Stimulated activated naive CD8-positive, alpha-beta T cell treated with anti-CD3 and anti-CD28 coated beads, Interleukin-15, Interleukin-2, amounts not matched to agents 100 ng/mL and 50 ng/mL, for 24 hours (primary cell): ENCODE measurements around the gene ICOSLG.

ENCODE experiments used
- H3K27ac Mint-ChIP-seq: one replicate; pipeline ENCODE4 v1.8.0; 2021; ENCODE audit warnings: mild to moderate bottlenecking, mixed read lengths
- H3K27me3 Mint-ChIP-seq: one replicate; pipeline ENCODE4 v1.8.0; 2021; ENCODE audit warnings: mixed read lengths
- H3K36me3 Mint-ChIP-seq: one replicate; pipeline ENCODE4 v1.8.0; 2021; ENCODE audit warnings: low read depth, mixed read lengths
- H3K4me1 Mint-ChIP-seq: one replicate; pipeline ENCODE4 v1.8.0; 2021; ENCODE audit warnings: low read depth, mixed read lengths
- H3K4me3 Mint-ChIP-seq: one replicate; pipeline ENCODE4 v1.8.0; 2021; ENCODE audit warnings: mild to moderate bottlenecking, mixed read lengths
- H3K9me3 Mint-ChIP-seq: one replicate; pipeline ENCODE4 v1.8.0; 2021; ENCODE audit warnings: mixed read lengths

ICOSLG gene

DNA sequence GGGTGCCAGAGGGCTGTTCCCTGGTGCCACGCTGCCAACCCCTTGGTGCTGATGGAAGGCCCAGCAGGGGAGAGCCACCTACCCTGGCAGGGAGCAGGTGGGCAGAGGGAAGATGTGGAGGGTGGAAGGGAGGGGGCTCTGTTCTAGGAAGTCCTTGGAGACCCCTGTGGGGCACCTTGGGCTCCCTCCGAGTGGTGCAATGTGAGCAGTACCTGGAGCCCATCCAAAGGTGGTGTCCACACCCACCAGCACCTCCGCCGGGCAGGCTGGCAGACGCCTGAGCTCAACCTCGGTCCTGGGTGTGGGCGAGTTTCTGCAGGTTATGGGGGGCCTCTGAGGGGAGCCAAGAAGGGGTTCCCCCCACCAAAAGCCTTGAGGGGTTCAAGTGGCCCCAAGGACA, 32.3 kb upstream of the ICOSLG start:
- H3K27me3 Mint-ChIP-seq, result no peaks in the 10 kb centered on the region
- no peak overlapping the region for H3K27ac Mint-ChIP-seq
- no peaks in the 10 kb centered on the region for H3K4me1 Mint-ChIP-seq
- H3K4me3 Mint-ChIP-seq, result no peak overlapping the region
- no peaks in the 10 kb centered on the region for H3K36me3 Mint-ChIP-seq
- no peaks in the 10 kb centered on the region for H3K9me3 Mint-ChIP-seq

DNA sequence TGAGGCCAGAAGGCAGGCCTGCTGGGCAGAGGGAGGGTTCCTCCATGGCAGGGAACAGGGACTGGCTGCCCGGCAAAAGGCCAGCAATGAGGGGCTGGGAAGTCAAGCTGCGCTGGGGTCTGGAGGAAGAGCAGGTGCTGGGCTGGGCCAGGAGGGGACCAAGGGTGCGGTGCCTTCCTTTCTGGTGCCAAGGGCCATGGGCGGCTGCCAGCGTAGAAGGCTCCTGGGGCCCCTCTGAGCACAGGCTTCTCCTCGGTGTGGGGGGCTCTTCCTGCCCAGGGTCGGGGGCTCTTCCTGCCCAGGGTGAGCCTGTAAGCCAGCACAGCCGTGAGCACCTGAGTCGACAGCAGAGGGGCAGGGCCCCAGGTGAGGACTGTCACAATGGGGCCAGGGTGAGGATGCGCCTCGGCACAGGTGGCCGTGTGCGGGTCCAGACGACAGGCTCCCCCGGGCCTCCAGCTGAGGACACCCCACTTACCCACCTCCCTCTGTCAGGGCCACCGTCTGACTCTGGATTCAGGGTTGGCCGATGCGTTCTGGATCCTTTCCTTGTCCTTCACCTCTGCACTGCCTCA, 31.6 kb upstream of the ICOSLG start:
- H3K9me3 Mint-ChIP-seq, result no peaks in the 10 kb centered on the region
- no peak overlapping the region for H3K4me3 Mint-ChIP-seq
- no peaks in the 10 kb centered on the region for H3K27me3 Mint-ChIP-seq
- no peak overlapping the region for H3K27ac Mint-ChIP-seq
- no peaks in the 10 kb centered on the region for H3K4me1 Mint-ChIP-seq
- no peaks in the 10 kb centered on the region for H3K36me3 Mint-ChIP-seq

- no peaks in the 10 kb centered on the region for H3K4me1 Mint-ChIP-seq
- no peaks in the 10 kb centered on the region for H3K36me3 Mint-ChIP-seq
- no peaks in the 10 kb centered on the region for H3K27me3 Mint-ChIP-seq
- H3K27ac Mint-ChIP-seq, result no peak overlapping the region
- H3K9me3 Mint-ChIP-seq, result no peaks in the 10 kb centered on the region
- H3K4me3 Mint-ChIP-seq, result no peak overlapping the region
Measured at GRCh38 chr21:44271558-44272283, 31.0 kb upstream of the ICOSLG start.

DNA sequence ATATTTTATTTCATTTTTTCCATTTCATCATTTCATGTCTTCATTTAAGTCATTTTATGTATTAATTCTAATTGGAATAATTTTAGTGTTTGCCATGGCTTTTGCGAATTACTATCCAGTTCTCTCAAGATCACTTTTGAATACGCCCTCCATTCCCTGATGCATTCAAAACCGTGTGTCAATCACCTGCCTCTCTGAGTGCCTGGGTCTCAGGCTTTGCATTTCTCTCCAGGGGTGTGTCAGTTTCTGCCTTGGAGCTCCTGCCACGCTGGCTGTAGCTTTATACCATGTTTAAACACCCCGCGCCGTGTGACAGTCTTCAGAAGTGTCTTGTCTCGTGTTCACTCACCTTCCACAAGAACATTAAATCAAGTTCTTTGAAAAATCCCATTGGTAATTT, 28.3 kb upstream of the ICOSLG start:
- Mint-ChIP-seq H3K9me3 (no peaks in the 10 kb centered on the region), H3K36me3 (no peaks in the 10 kb centered on the region)

GRCh38 chr21:44267655-44268142, 27.0 kb upstream of the ICOSLG start:
- Mint-ChIP-seq H3K9me3 (no peaks in the 10 kb centered on the region), H3K27ac (no peak overlapping the region), H3K27me3 (no peaks in the 10 kb centered on the region), H3K36me3 (no peaks in the 10 kb centered on the region), H3K4me1 (no peaks in the 10 kb centered on the region), H3K4me3 (no peak overlapping the region)

More for the DNA sequence above, 28.3 kb upstream of the ICOSLG start:
- H3K27me3 Mint-ChIP-seq, result no peaks in the 10 kb centered on the region
- H3K27ac Mint-ChIP-seq, result no peak overlapping the region
- no peak overlapping the region for H3K4me3 Mint-ChIP-seq
- no peaks in the 10 kb centered on the region for H3K4me1 Mint-ChIP-seq

GRCh38 chr21:44265734-44266270, 25.1 kb upstream of the ICOSLG start:
- H3K27ac Mint-ChIP-seq, result no peak overlapping the region
- no peak overlapping the region for H3K4me3 Mint-ChIP-seq
- H3K27me3 Mint-ChIP-seq, result no peaks in the 10 kb centered on the region
- H3K9me3 Mint-ChIP-seq, result no peaks in the 10 kb centered on the region
- H3K36me3 Mint-ChIP-seq, result no peaks in the 10 kb centered on the region
- H3K4me1 Mint-ChIP-seq, result no peaks in the 10 kb centered on the region

GRCh38 chr21:44263768-44264167, 23.0 kb upstream of the ICOSLG start:
- Mint-ChIP-seq H3K27me3 (no peaks in the 10 kb centered on the region), H3K9me3 (no peaks in the 10 kb centered on the region), H3K4me3 (no peak overlapping the region), H3K4me1 (no peaks in the 10 kb centered on the region), H3K36me3 (no peaks in the 10 kb centered on the region), H3K27ac (no peak overlapping the region)

- Mint-ChIP-seq H3K9me3 (no peaks in the 10 kb centered on the region), H3K4me3 (no peak overlapping the region), H3K27ac (no peak overlapping the region), H3K4me1 (no peaks in the 10 kb centered on the region), H3K27me3 (no peaks in the 10 kb centered on the region), H3K36me3 (no peaks in the 10 kb centered on the region)
Measured at GRCh38 chr21:44263221-44263760, 22.5 kb upstream of the ICOSLG start.

- no peaks in the 10 kb centered on the region for H3K9me3 Mint-ChIP-seq
Measured at GRCh38 chr21:44262338-44263056, 21.8 kb upstream of the ICOSLG start.

DNA sequence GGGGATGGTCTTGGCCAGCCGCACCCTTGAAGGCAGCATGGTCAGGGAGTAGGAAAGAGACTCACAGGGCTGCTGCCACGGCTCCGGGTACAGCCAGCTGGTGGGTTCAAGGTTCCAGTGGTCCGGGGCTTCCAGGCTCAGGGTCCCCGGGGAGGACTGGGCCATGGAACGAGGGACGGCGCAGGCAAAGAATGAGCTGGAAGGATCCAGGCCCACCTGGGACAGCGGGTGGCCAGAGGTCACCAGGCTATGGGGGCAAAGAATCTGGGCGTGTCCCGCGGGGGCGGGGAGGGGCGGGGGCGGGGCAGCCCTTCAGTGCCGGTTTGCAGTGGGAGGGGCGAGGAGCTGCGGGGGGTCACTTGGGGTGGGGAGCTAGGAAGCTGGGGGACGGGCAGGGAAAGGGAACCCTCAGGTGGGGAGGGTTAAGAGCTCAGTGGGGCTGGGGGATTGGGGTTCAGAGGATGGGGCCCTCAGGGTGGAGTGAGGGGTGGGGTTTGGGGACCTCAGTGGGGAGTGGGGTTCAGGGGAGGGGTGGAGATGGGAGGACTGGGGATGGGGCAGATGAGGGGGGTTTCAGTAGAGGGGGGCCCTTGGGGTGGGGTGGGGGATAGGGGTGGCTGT, 21.0 kb upstream of the ICOSLG start, which contains the start of gene DNMT3L:
DNMT3L (minus strand) TSS at position 223 of the 621 bp plus-strand sequence. CDS start 638 bp downstream, outside the sequence.
- Mint-ChIP-seq H3K9me3 (no peaks in the 10 kb centered on the region), H3K27me3 (no peaks in the 10 kb centered on the region), H3K36me3 (no peaks in the 10 kb centered on the region), H3K27ac (no peak within 1 kb of the TSS), H3K4me1 (no peaks in the 10 kb centered on the region), H3K4me3 (no peak within 1 kb of the TSS)

More at GRCh38 chr21:44262338-44263056, 21.8 kb upstream of the ICOSLG start:
- no peaks in the 10 kb centered on the region for H3K27me3 Mint-ChIP-seq
- H3K36me3 Mint-ChIP-seq, result no peaks in the 10 kb centered on the region
- H3K4me3 Mint-ChIP-seq, result no peak overlapping the region
- H3K4me1 Mint-ChIP-seq, result no peaks in the 10 kb centered on the region
- H3K27ac Mint-ChIP-seq, result no peak overlapping the region

- Mint-ChIP-seq H3K4me1 (no peaks in the 10 kb centered on the region), H3K27me3 (no peaks in the 10 kb centered on the region), H3K27ac (no peak overlapping the region), H3K4me3 (no peak overlapping the region), H3K36me3 (no peaks in the 10 kb centered on the region), H3K9me3 (no peaks in the 10 kb centered on the region)
Measured at GRCh38 chr21:44260791-44261631, 20.3 kb upstream of the ICOSLG start.

- Mint-ChIP-seq H3K36me3 (no peaks in the 10 kb centered on the region), H3K4me3 (no peak overlapping the region), H3K4me1 (no peaks in the 10 kb centered on the region), H3K27ac (no peak overlapping the region), H3K27me3 (no peaks in the 10 kb centered on the region), H3K9me3 (no peaks in the 10 kb centered on the region)
Measured at GRCh38 chr21:44260066-44260465, 19.3 kb upstream of the ICOSLG start.

- H3K27me3 Mint-ChIP-seq, result peaks cover 4% of the 10 kb centered on the region
Measured at GRCh38 chr21:44259082-44259705, 18.5 kb upstream of the ICOSLG start.

More at GRCh38 chr21:44259082-44259705, 18.5 kb upstream of the ICOSLG start:
- Mint-ChIP-seq H3K9me3 (no peaks in the 10 kb centered on the region), H3K27ac (no peak overlapping the region), H3K4me3 (no peak overlapping the region), H3K36me3 (no peaks in the 10 kb centered on the region), H3K4me1 (no peaks in the 10 kb centered on the region)
